Colonic mucosa (tissue), 4 donors: Measurements from ENCODE around the gene TGFB1I1. TPM values are rescaled to one million over a fixed set of nuclear protein-coding genes. Genes with fewer than 3 reads are reported as not detected.
"Not testable (repeated sequence)": the region's sequence is repeated elsewhere in the genome, so short reads cannot be mapped to it uniquely, and the experiment has no call there.

Experiments
- DNase-seq: peaks from one replicate; pipeline ENCODE4 v3.0.0-alpha.2; 2020
- H3K27ac ChIP-seq: fragments of 200-600 bp; one replicate; pipeline ENCODE4 v1.8.0; 2021
- H3K27me3 ChIP-seq: fragments of 200-600 bp; one replicate; pipeline ENCODE4 v1.8.0; 2021
- H3K36me3 ChIP-seq: fragments of 200-600 bp; one replicate; pipeline ENCODE4 v1.8.0; 2021
- H3K4me1 ChIP-seq: fragments of 200-600 bp; one replicate; pipeline ENCODE4 v1.8.0; 2021; ENCODE audit warnings: mild to moderate bottlenecking
- H3K4me3 ChIP-seq: fragments of 200-600 bp; one replicate; pipeline ENCODE4 v1.8.0; 2021
- H3K9ac ChIP-seq, 2 donors: one replicate each; pipeline ENCODE4 v1.7.0; 2013; ENCODE audit warnings: control low read depth in 2 of 2, low read depth in 2 of 2, low read length in 2 of 2
- H3K9me3 ChIP-seq: fragments of 200-600 bp; one replicate; pipeline ENCODE4 v1.8.0; 2021
- intact Hi-C: fragments of 100-400 bp; cut with DNase I; formaldehyde crosslinking; loops from one replicate; pipeline ENCODE4 v1.14.1; 2022
- total RNA-seq, 2 donors: library from RNA; stranded (reverse); fragmentation: NEBNext Ultra II Directional in 1 of 2; extraction: Animal tissue kit (Norgen Biotek cat#: 25700) in 1 of 2; gene quantifications; one replicate each; pipeline ENCODE4 v1.2.1, GENCODE V29; 2021
- TF ChIP-seq, protein P1 (sequence below): fragments of 200-600 bp; IDR thresholded peaks from one replicate; pipeline ENCODE4 v1.8.0; 2022; ENCODE audit warnings: antibody characterized with exemption, mild to moderate bottlenecking
- donor health status: healthy.
- donor health status: DM: no; HTN: no; CAD: no.
- donor health status: DM: no; HTN: no; CAD: no.

Gene TGFB1I1
- total RNA-seq, 2 donors from 2014 or later, result 10.9 to 34.2 TPM

DNA sequence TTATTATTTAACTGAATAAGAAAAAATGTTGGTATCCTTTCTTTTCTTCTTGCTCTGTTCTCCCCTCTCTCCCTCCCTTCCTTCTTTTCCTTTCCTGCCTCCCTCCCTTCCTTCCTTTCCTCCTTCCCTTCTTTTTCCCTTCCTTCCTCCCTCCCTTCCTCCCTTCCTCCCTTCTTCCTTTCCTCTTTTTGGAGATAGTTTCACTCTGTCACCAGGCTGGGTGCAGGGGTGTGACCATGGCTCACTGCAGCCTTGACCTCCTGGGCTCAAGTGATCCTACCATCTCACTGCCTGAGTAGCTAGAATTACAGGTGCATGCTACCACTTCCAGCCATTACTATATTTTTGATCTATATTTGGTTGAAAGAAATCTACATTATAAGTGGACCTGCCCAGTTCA, 41.9 kb downstream of the TGFB1I1 start:
- TF ChIP-seq, protein P1, sequence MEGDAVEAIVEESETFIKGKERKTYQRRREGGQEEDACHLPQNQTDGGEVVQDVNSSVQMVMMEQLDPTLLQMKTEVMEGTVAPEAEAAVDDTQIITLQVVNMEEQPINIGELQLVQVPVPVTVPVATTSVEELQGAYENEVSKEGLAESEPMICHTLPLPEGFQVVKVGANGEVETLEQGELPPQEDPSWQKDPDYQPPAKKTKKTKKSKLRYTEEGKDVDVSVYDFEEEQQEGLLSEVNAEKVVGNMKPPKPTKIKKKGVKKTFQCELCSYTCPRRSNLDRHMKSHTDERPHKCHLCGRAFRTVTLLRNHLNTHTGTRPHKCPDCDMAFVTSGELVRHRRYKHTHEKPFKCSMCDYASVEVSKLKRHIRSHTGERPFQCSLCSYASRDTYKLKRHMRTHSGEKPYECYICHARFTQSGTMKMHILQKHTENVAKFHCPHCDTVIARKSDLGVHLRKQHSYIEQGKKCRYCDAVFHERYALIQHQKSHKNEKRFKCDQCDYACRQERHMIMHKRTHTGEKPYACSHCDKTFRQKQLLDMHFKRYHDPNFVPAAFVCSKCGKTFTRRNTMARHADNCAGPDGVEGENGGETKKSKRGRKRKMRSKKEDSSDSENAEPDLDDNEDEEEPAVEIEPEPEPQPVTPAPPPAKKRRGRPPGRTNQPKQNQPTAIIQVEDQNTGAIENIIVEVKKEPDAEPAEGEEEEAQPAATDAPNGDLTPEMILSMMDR, result no peak
- Histone ChIP-seq H3K27ac (no peak overlapping the region), H3K27me3 (no peaks in the 10 kb centered on the region), H3K36me3 (no peaks in the 10 kb centered on the region), H3K4me3 (no peak overlapping the region), H3K4me1 (peaks cover 3% of the 10 kb centered on the region), H3K9me3 (no peaks in the 10 kb centered on the region), H3K9ac (no peak overlapping the region)
- DNase-seq, result no peak
- intact Hi-C loops, result no loop called here

- Histone ChIP-seq H3K27ac (no peak overlapping the region), H3K9ac (no peak overlapping the region), H3K4me3 (no peak overlapping the region), H3K36me3 (no peaks in the 10 kb centered on the region), H3K4me1 (no peaks in the 10 kb centered on the region), H3K9me3 (no peaks in the 10 kb centered on the region), H3K27me3 (no peaks in the 10 kb centered on the region)
- DNase-seq, result no peak
- intact Hi-C loops, result no loop called here
- TF ChIP-seq, protein P1, result no peak
Observed at GRCh38 chr16:31517800-31518402, 45.9 kb downstream of the TGFB1I1 start.

GRCh38 chr16:31519759-31520431, 47.9 kb downstream of the TGFB1I1 start:
- no peaks in the 10 kb centered on the region for H3K36me3 ChIP-seq
- intact Hi-C loops, result no loop called here
- no peak for DNase-seq

GRCh38 chr16:31521368-31521767, 49.4 kb downstream of the TGFB1I1 start:
- Histone ChIP-seq H3K27me3 (no peaks in the 10 kb centered on the region), H3K9me3 (no peaks in the 10 kb centered on the region), H3K27ac (no peak overlapping the region), H3K4me1 (no peaks in the 10 kb centered on the region), H3K9ac (no peak overlapping the region), H3K4me3 (no peak overlapping the region), H3K36me3 (no peaks in the 10 kb centered on the region)
- TF ChIP-seq, protein P1, result no peak
- intact Hi-C loops, result no loop called here
- no peak for DNase-seq

More at GRCh38 chr16:31519759-31520431, 47.9 kb downstream of the TGFB1I1 start:
- H3K9ac ChIP-seq, result no peak overlapping the region
- no peaks in the 10 kb centered on the region for H3K27me3 ChIP-seq
- TF ChIP-seq, protein P1, result no peak
- no peak overlapping the region for H3K27ac ChIP-seq
- no peaks in the 10 kb centered on the region for H3K9me3 ChIP-seq
- H3K4me3 ChIP-seq, result no peak overlapping the region
- H3K4me1 ChIP-seq, result no peaks in the 10 kb centered on the region

DNA sequence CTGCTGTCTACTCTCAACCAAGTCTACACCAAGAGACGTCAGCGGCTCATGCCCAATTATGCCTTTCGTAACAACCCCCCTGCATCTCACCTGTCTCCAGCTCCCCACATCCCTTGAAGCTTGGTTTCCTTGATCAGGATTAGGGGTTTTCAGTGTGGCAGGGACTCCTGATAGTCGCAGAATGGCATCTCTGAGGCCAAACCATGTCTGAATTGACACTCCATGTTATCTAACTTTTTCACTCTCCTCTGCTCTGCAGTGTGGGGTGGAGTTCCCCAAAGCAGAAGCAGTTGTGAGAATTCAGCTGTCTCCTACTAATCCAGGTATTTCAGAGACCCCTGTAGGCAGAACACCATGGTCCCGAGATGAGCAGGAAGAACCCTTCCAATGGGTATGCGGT, 50.1 kb downstream of the TGFB1I1 start:
- Histone ChIP-seq H3K36me3 (no peaks in the 10 kb centered on the region), H3K27ac (no peak overlapping the region), H3K27me3 (no peaks in the 10 kb centered on the region), H3K4me1 (no peaks in the 10 kb centered on the region), H3K4me3 (no peak overlapping the region), H3K9me3 (no peaks in the 10 kb centered on the region), H3K9ac (no peak overlapping the region)
- DNase-seq, result no peak
- intact Hi-C loops, result no loop called here
- TF ChIP-seq, protein P1, result no peak

GRCh38 chr16:31523768-31524167, 51.8 kb downstream of the TGFB1I1 start:
- H3K27me3 ChIP-seq, result not testable (repeated sequence)

More at GRCh38 chr16:31523768-31524167, 51.8 kb downstream of the TGFB1I1 start:
- H3K36me3 ChIP-seq, H3K27ac ChIP-seq, H3K9me3 ChIP-seq, H3K4me3 ChIP-seq, intact Hi-C loops, H3K9ac ChIP-seq, DNase-seq, H3K4me1 ChIP-seq: not testable (repeated sequence)
